Smooth muscle cell of the pulmonary artery (primary cell): ENCODE data around the gene ELAVL2. TPM values are rescaled to one million over a fixed set of nuclear protein-coding genes. Genes with fewer than 3 reads are reported as not detected.

ENCODE experiments used
- total RNA-seq: library from RNA; depleted of rRNA; stranded (reverse); fragments of >200 nt; gene quantifications from 2 replicates; pipeline ENCODE4 v1.2.3, GENCODE V29; 2014

The ELAVL2 gene
- not detected in 2 replicates for total RNA-seq

DNA sequence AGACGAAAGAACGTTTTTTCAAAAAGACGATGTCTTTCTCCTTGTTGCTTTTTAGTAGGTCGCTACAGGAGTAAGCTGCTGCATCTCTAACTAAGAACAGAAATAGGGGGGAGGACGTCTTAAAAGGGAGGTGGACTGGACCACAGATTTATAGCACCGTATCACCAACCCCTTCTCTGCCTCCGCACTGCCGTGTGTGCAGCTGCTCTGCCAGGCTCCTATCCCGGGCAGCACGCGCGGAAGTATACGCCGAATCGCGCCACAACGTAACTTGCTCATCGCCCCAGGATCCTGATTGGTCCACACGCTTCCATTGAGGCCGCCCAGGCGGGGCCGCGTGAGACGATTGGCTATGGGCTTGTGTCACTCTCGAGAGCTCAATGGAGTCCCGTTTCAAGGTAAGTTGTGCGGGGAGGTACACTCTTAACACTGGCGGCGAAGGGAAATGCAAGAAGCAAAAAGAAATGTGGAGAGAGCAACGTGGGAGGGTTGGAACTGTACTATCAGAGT lies at the start of gene ELAVL2:
ELAVL2 (minus strand) TSS at position 121 of the 510 bp plus-strand sequence. CDS start 64,006 bp downstream, outside the sequence.

